Measurements from ENCODE around the gene PANK4. TPM values are rescaled to one million over a fixed set of nuclear protein-coding genes. Genes with fewer than 3 reads are reported as not detected.
A peak's percentile ranks its signal among the peaks of the same experiment; 100 is the strongest.
"Not testable (repeated sequence)": the region's sequence is repeated elsewhere in the genome, so short reads cannot be mapped to it uniquely, and the experiment has no call there.

PANK4 gene
- 9.0 and 18.0 TPM in 2 replicates for total RNA-seq (2014; rRNA removed; shearing (Covaris generic))

GRCh38 chr1:2525920-2526823 is at the start of gene PANK4:
PANK4 (minus strand) TSS chr1:2526596; CDS start chr1:2526587, 9 bp downstream.
- DNase-seq (ENCODE audit: low read depth), result peak; percentile 90

DNA sequence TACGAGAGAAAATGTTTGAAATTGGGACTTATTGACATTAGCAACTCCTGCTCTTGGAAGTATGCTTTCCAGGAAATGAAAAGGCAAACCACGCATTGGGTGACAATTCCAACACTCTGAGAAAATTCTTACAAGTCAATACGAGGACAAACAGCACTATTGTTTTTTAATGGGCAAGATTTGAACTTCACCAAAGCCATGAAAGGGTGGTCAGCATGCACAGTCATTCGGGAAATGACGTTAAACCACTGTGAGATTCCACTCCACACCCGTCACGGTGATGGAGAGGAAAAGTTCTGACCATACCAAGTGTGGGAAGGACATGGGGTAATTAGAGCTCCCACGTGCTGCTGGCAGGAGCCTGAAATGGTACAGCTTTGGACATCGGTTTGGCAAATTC is 48.0 kb upstream of the PANK4 start:
- peak; percentile 28 for DNase-seq (ENCODE audit: low read depth)

DNA sequence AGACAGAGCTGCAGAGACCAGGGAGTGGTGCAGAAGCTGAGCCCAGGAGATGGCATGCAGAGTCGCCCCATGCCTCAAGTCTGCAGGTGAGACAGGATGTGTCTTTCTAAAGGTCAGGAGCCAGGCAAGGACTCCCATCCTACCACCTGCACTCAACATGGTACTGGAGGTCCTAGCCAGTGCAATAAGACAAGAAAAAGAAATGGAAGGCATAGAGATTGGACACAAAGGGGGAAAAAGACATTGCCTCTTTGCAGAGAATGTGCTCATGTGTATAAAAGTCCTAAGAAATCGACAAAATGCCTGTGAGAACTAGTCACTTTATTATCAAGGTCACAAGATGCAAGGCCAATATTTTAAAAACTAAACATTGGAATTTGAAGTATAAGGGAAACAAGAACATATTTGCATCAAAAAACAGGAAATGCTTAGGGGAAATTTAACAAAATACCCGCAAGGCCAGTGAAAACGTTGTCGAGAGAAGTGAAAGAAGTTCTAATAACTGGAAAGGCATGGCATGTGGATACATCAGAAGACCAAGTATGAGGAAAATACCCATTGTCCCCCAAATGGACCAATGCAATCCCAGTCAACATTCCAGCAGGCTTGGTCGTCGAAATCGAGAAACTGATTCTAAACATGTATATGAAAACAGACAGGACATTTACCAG is 47.0 kb upstream of the PANK4 start:
- DNase-seq (ENCODE audit: low read depth), result no peak

- no peak for DNase-seq (ENCODE audit: low read depth)
These were observed 45.0 kb upstream of the PANK4 start for GRCh38 chr1:2571348-2571747.

DNA sequence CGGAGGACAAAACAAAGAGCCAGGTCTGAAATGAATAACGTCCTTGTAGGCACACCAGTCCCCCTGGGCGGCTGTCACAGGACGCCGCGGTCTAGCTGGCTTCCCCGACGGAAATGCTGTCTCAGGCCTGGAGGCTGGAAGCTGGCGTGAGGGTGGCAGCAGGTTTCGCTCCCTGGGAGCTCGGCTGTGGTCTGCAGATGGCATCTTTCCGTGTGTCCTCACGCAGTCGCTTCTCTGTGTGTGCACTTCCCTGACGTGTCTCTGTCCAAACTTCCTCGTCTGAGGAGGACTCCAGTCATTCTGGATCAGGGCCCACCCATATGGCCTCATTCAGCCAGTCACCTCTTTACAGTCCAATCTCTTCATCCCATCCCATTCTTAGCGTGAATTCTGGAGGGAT is 43.9 kb upstream of the PANK4 start:
- DNase-seq (ENCODE audit: low read depth), result no peak

GRCh38 chr1:2569703-2570102 is 43.3 kb upstream of the PANK4 start:
- not testable (repeated sequence) for DNase-seq (ENCODE audit: low read depth)

DNA sequence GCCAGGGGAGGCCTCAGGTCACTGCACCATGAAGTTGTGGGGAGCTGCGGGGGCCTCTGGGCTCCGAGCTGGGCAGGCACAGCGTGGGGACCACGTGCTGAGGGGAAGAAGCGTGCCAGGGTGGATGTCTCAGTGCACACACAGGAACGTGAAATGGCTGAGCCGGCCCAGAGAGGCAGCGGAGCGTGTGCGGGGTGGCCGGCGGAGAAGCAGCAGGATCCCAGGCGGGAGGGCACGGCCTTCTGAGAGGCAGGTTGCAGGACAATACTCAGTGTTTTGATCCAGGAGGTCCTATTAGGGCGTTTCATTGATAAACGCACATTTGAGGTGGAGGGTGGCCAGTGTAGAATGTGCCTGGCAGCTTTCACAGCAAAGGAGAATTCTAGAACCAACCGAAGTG is 42.7 kb upstream of the PANK4 start:
- DNase-seq (ENCODE audit: low read depth), result no peak

DNA sequence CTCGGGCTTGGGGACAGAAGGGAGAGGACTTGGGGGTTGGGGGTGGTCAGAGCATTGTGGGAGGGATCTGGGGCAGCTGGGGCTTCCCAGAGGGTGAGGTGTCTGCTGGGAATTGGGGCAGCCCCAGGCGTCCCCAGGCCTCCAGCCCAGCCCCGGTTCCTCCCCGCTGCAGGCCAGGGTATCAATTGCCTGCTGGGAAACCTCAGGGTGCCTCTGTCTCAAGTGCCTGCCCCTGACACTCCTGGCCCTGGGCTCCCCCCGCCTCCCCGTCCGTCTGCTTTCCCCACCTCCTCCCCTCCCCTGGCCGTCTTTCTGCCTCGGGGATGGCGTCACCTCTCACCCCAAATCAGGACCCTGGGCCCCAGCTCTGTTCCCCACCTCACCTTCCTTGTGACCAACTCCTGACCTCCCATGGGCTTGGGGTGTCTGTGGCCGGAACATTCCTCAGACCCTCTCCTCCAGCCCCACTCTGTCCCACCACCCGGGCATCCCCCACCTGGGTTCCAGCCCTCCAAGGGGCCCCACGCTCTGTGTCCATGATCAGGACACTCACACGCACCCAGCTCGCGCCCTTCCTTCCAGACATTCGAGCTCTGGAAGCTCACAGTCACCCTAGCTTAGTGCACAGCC is 41.9 kb upstream of the PANK4 start:
- not testable (repeated sequence) for DNase-seq (ENCODE audit: low read depth)

DNA sequence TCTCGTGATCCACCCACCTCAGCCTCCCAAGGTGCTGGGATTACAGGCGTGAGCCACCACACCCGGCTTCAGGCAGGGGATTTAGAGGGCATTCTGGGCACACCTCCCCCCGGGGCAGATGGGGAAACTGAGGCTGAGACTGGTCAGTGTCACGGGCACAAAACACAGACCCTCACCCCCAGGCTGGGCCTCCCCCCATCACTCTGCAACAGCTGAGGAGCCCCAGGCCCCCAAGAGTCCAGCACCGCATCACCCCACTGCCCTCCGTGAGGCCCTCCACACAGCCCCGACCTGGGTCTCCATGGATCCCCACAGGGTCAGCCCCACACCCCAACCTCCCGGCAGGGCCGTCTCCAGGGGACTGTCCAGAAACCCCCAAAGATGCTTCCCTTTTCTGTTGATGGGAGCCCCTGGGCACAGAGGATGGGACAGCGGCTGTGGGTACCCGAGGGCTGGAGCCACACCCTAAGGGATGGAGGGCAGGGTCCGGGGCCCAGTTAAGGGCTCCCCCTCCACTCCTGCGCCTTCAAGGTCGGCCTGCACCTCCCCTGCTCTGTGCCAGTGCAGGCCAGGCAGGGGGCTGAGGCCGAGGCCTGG is 40.8 kb upstream of the PANK4 start:
- no peak for DNase-seq (ENCODE audit: low read depth)

DNA sequence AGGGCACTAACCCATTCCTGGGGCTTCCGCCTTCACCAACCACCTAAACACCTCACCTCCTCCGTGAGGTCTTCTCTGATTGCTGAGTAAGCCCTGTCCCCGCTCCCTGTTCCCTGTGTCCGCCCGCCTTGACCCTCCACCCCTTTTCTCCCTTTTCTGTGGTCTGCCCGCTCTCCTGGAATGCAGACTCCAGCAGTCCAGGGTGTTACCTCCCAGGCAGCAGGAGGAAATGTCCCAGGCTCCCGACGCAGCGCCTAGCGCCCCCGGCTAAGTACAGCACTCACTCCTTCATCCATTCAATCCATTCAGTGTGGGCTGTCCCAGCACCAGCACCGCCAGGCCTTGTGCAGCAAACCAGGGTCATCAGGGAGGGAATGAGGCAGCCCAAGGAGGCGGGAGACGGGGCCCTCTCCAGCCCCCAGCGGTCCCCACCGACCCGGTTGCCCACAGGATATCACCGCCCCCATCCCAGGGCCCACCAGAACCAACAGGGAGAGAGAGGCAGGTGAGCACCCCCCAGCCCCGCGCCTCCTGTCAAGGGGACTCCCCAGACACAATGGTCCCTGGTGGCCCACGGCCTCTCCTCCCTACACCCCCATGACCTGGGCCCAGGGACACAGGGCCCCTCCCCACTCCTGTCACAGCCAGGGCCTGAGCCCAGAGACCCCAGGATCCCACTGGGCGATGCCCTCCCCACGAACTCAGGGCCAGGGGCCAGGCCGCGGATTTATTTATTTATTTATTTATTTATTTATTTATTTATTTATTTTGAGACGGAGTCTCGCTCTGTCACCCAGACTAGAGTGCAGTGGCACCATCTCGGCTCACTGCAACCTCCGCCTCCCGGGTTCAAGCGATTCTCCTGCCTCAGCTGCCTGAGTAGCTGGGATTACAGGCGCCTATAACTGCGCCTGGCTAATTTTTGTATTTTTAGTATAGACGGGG is 40.0 kb upstream of the PANK4 start:
- peak; percentile 67 for DNase-seq (ENCODE audit: low read depth)

DNA sequence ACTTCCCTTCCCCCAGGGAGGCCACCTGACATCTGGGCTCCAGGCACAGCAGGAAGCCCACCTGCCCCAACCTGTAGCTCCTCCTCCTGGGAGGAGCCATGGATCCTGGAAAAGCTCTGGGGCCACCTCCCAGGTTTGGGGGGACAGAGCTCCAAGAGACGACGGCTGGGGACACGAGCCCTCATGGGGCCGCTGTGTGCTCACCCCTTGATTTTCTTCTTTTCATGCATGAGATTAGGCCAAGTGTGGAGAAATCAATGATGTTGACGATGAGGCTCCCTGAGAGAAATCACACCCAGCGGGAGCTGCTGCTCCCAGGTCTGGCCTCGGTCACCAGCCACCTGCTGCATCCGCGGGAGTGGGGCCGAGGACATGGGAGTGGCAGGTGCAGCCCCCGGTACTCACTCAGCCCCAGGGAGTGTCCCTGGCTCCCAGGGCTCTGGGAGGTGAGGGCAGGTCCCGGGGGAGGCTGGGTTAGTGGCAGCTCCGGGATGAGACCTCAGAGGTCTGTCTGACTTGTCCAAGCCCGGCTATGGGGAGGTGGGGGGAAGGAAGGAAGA is 38.5 kb upstream of the PANK4 start:
- DNase-seq (ENCODE audit: low read depth), result no peak

GRCh38 chr1:2564006-2564814 is 37.8 kb upstream of the PANK4 start:
- no peak for DNase-seq (ENCODE audit: low read depth)

- no peak for DNase-seq (ENCODE audit: low read depth)
These were observed 36.8 kb upstream of the PANK4 start for GRCh38 chr1:2563205-2563604.

DNA sequence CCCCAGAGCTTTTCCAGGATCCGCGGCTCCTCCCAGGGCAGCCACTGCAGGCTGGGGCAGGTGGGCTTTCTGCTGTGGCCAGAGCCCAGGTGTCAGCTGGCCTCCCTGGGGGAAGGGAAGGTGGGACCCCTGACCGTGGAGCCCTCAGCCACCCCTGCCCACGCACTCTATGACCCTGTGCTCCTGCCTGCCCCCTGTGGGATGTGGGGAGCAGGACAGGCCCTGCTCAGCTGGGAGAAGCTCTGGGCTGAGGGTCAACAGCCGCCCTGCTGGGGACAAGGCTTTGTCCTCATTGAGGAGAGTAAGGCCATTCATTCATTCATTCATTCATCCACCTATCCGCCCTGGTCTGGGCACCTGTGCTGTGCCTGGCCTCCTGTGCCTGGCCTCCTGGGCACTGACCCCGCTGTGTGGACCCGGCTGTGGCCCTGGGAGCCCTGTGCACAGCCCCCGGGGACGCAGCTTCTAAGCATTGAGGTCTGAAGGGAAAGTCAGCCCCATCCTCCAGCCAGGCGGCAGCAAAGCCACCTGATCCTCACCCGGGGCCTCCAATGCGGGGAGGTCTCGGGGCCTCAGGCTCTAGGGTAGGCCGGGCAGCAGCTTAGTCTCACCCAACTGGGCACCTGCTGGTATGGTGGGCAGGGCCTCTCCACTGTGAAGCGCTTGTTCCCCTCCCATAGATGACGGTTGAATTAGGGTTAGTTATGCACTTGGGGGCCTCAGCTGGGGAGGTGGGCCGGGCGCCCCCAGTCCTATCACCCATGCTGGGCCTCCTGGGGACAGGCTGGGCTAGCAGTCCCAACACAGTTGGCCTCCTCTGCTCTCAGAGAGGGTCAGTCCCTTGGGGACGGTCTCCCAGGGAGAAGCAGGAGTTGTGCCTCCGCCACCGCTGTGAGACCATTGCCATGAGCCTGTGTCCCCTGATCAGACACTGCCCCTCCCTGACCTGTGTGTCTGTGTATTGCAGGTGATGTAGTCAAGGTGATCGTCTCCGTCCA is 35.8 kb upstream of the PANK4 start:
- no peak for DNase-seq (ENCODE audit: low read depth)

GRCh38 chr1:2561446-2561845 is 35.0 kb upstream of the PANK4 start:
- no peak for DNase-seq (ENCODE audit: low read depth)

- DNase-seq (ENCODE audit: low read depth), result no peak
These were observed 34.1 kb upstream of the PANK4 start for GRCh38 chr1:2560299-2561073.

- no peak for DNase-seq (ENCODE audit: low read depth)
These were observed 33.3 kb upstream of the PANK4 start for GRCh38 chr1:2559509-2560298.
